HG03442 (cell line): ENCODE data around the gene FAM9C.
"Not testable (repeated sequence)": the region's sequence is repeated elsewhere in the genome, so short reads cannot be mapped to it uniquely, and the experiment has no call there.

ENCODE experiments used
- ATAC-seq: cut with Tn5 transposase; IDR thresholded peaks from one replicate; pipeline ENCODE4 v1.9.1; 2021; ENCODE audit warnings: mild to moderate bottlenecking, moderate library complexity; ENCODE audit not compliant: unreplicated experiment

The FAM9C gene

GRCh38 chrX:13044441-13044840 is at the start of gene FAM9C:
Gene FAM9C (minus strand): TSS chrX:13044620. CDS start chrX:13043789, 831 bp downstream.
- no peak for ATAC-seq

GRCh38 chrX:13093529-13094140 is 49.2 kb upstream of the FAM9C start:
- ATAC-seq: no peak

- peak; percentile 69 for ATAC-seq
Measured at GRCh38 chrX:13092455-13092941, 48.1 kb upstream of the FAM9C start.

DNA sequence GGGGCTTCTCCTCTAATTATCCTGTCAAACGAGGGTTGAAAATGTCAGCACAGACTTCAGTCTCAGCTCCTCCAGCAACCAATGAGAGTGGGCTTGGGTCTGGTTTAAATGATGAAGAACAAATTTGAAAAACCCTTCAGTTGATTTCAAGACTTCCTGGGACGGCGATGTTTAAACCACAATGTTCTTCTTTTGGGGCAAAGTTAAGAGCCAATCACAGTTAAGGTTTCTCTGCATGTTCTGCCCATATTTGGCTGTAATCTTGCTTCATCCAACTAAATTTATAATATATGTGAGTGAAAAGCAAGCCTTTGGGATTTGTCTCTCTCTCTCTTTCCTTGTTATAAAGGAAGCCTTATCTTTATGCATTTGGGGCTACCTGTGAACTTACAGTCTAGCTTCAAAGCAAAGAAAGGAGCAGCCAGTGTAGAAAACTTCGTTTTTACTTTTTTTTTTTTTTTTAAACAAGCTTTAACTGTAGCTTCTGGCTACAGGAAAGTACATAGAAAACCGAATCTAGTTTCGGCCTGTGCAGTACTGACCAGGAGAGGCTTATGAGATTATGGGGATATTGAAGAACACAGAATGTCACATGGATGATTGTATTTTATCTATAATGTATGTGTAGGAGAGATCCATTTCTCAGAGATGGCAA is 46.8 kb upstream of the FAM9C start:
- ATAC-seq: no peak

DNA sequence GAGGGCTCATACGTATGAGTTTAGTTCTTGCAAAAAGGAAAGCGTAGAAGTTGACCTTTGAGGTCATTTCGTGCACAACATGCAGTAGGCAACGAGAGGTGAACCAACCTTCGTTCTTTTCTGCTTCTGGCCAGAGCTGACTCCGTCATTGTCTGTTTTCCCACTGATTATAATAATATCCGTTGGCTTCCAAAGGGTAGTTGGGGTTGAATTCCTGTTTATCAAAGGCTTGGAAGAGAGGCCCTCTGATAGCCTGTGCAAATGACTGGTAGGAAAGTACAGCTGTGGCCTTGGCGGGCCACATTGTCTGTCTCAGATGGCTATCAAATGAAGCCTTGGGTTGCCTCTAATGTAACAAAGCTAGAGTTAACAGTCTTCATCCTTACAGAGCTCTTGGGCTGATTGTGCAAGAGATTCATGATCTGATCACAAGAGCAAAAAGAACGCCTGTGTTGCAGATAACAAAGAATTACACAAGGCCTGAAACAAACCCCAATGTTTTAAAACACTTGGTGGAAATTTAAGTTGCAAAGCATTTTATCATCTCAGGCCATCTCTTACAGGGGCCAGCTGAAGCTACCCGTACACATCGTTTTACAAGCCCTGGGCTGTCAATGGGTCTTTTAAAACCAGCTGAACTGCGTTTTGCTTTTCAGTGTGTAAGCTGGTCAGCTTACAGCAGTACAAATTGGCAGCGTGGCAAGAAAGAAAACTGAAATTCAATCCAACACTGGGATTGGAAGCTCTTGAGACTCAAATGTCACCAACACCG is 46.1 kb upstream of the FAM9C start:
- no peak for ATAC-seq

- no peak for ATAC-seq
Measured at GRCh38 chrX:13090027-13090338, 45.6 kb upstream of the FAM9C start.

GRCh38 chrX:13088156-13088487 is 43.7 kb upstream of the FAM9C start:
- no peak for ATAC-seq

DNA sequence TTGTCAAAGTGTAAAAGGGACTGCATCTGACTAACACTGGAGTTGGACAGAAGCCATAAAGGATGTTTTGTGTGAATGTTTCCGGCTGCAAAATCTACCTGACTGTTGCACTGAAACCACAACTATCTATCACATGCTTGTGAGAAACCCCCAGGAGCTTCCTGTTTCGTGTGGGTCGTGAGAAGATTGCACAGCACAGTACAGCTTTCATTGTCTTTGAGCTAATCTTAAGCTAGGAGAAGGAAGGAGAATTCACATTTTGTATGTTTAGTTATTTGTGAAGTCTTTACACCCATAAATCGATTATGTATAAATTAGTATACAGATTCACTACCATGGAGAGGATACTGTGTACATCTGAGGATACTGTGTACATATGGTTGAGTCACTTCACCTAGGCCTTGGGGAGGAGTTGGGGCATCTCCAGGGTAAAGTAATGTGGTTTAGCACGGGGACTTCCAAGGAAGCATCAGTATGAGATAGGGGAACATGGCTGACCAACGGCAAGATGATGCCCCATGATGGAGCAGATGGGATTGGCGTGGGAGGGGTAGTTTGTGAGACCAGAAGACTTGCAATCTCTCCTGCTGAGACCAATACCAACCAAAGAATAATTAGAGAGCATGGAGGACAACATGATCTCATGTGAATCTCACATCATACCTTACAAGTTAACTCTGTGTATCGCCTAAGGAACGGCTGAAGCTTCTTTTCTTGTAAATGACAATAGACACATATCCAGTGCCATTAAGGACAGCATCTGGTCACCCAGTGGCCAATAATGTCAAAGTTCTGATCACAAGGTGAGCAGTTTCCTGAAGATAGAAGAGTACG is 43.1 kb upstream of the FAM9C start:
- ATAC-seq: peak; percentile 59

- not testable (repeated sequence) for ATAC-seq
Measured at GRCh38 chrX:13086793-13087321, 42.4 kb upstream of the FAM9C start.

DNA sequence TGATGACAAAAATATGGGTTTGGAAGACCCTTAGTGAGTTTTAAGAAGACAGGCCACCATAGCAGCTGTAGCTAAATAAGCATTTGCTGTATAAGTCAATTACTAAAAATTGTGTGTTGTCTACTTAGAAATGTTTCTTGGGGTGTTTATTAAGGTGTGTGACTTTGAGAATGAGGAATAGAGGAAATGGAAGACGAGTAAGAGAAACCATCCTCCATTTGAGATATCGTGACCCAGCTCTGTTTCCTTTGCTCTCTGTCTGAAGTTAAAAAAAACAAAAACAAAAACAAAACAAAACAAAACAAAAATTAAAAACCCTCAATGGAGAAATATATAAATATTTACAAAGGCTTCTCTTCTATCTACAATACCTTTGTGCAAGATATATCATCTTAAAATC is 41.7 kb upstream of the FAM9C start:
- no peak for ATAC-seq

DNA sequence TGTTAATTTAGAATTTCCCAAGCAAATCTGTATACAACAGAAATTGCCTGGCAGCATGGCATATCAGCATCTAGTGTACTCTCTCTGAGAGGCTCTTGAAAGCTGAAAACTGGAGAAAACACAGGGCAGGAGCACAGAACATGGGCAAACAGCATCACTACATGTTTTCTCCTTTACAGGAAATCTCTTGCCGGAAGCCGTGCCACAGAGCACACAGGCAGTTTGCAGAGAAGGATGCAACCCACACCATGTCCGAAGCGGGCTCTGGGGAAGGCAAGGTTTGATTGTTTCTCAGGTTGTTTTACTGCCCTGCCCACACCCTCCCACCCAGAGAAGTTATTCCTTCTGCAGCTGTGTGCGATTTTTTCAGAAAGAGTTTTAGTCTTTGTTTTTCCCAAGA is 41.1 kb upstream of the FAM9C start:
- no peak for ATAC-seq

GRCh38 chrX:13084611-13085010 is 40.2 kb upstream of the FAM9C start:
- ATAC-seq: no peak

- not testable (repeated sequence) for ATAC-seq
Measured at GRCh38 chrX:13083755-13084326, 39.4 kb upstream of the FAM9C start.

DNA sequence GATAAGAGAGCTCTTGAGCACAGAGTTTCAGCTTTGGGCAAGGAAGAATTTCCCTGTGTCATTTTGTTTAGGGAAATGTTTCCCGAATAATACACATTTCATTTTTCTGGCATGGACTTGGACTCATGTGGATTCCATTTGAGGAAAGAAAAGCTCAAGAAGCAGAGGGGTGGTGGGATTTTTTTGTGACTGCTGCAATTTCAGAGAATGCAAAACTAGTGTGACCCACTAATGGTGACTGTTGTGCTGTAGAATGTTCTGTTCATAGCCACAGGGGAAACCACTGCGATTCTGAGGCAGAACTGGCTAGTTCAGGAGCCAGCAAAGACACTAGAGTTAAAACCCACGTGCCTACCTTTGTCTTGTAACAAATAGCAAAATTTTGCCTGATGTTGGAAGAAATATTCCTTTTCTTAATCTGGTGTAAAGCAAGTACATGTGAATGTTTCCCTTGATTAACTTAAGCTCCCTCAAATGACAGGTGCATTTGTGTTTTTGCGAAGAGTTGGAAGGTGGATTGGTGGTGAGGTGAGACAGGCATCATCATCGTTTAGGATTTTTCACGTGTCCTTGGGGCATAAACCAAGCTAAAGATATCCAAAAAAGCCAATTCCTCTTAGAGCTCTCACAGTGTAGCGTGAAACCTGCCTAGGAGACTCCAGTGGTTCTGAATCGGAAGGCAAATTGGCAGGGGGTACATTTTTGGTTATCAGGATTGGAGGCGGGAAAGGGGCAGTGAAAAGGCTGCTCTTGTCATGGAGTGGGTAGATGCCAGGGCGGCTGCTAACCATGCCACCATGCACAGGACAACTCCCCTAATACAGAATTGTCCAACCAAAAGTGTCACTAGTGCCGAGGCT is 38.0 kb upstream of the FAM9C start:
- no peak for ATAC-seq

- peak; percentile 49 for ATAC-seq
Measured at GRCh38 chrX:13081395-13082205, 37.2 kb upstream of the FAM9C start.

DNA sequence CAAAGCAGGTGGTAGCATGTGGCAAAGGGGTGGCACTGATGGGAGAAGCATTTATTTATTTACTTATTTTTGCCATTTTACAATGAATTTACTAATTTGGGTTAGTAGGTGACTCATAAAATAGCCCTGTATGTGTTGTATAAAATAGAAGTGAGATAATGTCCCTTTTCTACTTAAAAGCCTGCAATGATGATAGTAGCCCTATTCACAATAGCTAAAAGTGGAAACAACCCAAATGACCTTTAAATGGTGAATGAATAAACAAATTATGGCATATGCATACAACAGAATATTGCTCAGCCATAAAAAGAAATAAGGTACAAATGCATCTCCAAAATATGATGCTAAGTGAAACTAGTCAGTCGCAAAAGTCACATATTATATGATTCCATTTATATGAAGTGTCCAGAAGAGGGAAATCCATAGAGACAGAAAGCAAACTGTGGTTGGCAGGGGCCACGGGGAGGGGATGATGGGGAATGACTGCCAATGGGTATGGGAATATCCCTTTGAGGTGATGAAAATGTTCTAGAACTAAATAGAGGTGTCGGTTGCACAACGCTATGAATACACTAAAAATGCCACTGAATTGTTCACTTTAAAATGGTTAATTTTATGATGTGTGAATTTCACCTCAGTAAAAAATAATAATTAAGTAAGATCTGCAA is 35.8 kb upstream of the FAM9C start:
- ATAC-seq: no peak

DNA sequence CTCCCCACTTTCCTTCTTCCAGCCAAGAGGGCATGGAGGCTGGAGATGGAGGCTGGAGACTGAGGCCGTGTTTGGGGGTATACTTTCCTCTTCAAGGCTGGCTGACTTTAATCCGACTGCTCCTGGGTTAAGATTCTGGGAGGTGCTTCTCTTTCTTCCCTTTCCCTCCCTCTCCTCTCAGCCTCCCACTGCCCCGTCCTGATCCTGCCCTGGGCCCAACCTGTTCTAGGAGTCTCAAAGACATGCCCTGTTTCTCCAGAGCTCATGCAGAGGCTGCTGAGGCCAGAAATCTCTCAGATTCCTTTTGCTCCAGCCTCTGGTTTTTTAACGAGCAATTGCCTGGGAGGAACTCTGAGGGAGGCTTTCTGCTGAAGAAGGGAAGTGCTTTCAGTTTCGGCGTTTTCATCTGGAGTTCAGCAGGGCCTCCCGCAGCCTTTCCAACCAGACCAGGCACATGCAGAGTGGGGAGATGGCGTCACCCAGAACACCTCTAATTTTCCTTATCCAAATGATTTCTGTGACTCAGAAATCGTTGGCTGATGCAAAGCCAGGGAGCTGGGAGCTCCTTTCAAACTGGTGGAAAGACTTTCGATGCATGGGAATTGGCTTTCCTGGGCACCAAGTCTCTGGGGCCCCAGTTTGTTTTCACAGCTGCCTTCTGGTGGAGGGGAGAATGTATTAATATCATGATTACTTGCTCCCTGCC is 34.5 kb upstream of the FAM9C start:
- no peak for ATAC-seq

GRCh38 chrX:13077168-13077567 is 32.7 kb upstream of the FAM9C start:
- no peak for ATAC-seq
